Smooth muscle cell (in vitro differentiated cells): Measurements from ENCODE around the gene PHGDH. TPM values are rescaled to one million over a fixed set of nuclear protein-coding genes. Genes with fewer than 3 reads are reported as not detected.

Experiments
- DNase-seq: peaks from one replicate; lab custom pipeline; 2025; ENCODE audit not compliant: unreplicated experiment; lab: John Stamatoyannopoulos, UW
- H2AFZ ChIP-seq: fragments of 200-600 bp; sonication (generic); 2 replicates; pipeline ENCODE4 v1.6.0; 2016; ENCODE audit warnings: antibody characterized with exemption, low read depth, mild to moderate bottlenecking
- H3F3A ChIP-seq: fragments of 200-600 bp; sonication (generic); 2 replicates; pipeline ENCODE4 v1.6.0; 2017; ENCODE audit warnings: antibody characterized with exemption, low read depth
- H3K27ac ChIP-seq: fragments of 200-600 bp; sonication (generic); 2 replicates; pipeline ENCODE4 v1.5.1; 2016; ENCODE audit warnings: low read depth, mild to moderate bottlenecking
- H3K27me3 ChIP-seq: fragments of 200-600 bp; sonication (generic); 2 replicates; pipeline ENCODE4 v1.6.1; 2016; ENCODE audit warnings: low read depth, mild to moderate bottlenecking
- H3K36me3 ChIP-seq: fragments of 200-600 bp; sonication (generic); 2 replicates; pipeline ENCODE4 v1.5.1; 2016; ENCODE audit warnings: low read depth
- H3K4me1 ChIP-seq: fragments of 200-600 bp; sonication (generic); 2 replicates; pipeline ENCODE4 v1.5.1; 2016; ENCODE audit warnings: low read depth
- H3K4me2 ChIP-seq: fragments of 200-600 bp; sonication (generic); 2 replicates; pipeline ENCODE4 v1.6.0; 2016; ENCODE audit warnings: mild to moderate bottlenecking
- H3K4me3 ChIP-seq: fragments of 200-600 bp; sonication (generic); 2 replicates; pipeline ENCODE4 v1.5.1; 2016; ENCODE audit warnings: mild to moderate bottlenecking
- H3K79me2 ChIP-seq: fragments of 200-600 bp; sonication (generic); 2 replicates; pipeline ENCODE4 v1.6.0; 2016; ENCODE audit warnings: low read depth, mild to moderate bottlenecking
- H3K9ac ChIP-seq: fragments of 200-600 bp; sonication (generic); 2 replicates; pipeline ENCODE4 v1.6.0; 2016; ENCODE audit warnings: low read depth
- H3K9me3 ChIP-seq: fragments of 200-600 bp; sonication (generic); replicated peaks from 2 replicates; pipeline ENCODE4 v1.5.1; 2016; ENCODE audit warnings: low read depth
- H4K20me1 ChIP-seq: fragments of 200-600 bp; sonication (generic); 2 replicates; pipeline ENCODE4 v1.6.0; 2016; ENCODE audit warnings: low read depth
- CTCF ChIP-seq: fragments of 200-600 bp; sonication (generic); IDR thresholded peaks from 2 replicates; pipeline ENCODE4 v1.5.1; 2017; ENCODE audit warnings: borderline replicate concordance, mild to moderate bottlenecking, antibody characterized with exemption; ENCODE audit not compliant: insufficient read depth, poor library complexity, severe bottlenecking
- WGBS: methylation state at CpG from one replicate; pipeline ENCODE4 v1.1.7; 2016; ENCODE audit warnings: low lambda C conversion rate; 5-methylcytosine and 5-hydroxymethylcytosine counted together
- polyA plus RNA-seq: library from polyadenylated mRNA; unstranded; fragments of >200 nt; fragmentation: Nextera tagmentation; extraction: Ambion mirVana; gene quantifications from 2 replicates; pipeline ENCODE4 v1.2.1, GENCODE V29; 2016
- total RNA-seq: library from RNA; depleted of rRNA; stranded (reverse); fragments of >200 nt; gene quantifications from 2 replicates; pipeline ENCODE4 v1.2.3, GENCODE V29; 2014

Gene PHGDH
- total and polyA plus RNA-seq, 2 experiments from 2014 or later: 93.2 to 134 TPM

- WGBS: 50% methylated on average over 8 of the region's 8 CpGs
- H2AFZ ChIP-seq: no peak overlapping the region
- H4K20me1 ChIP-seq: peaks cover 61% of the 10 kb centered on the region
- H3K36me3 ChIP-seq: no peaks in the 10 kb centered on the region
- DNase-seq: no peak
- no peaks in the 10 kb centered on the region for H3K9me3 ChIP-seq
- peak overlapping the region; percentile 92 for H3K27ac ChIP-seq
- H3K4me2 ChIP-seq: peak overlapping the region; percentile 96
- H3K27me3 ChIP-seq: no peaks in the 10 kb centered on the region
- H3K9ac ChIP-seq: no peak overlapping the region
- H3K4me3 ChIP-seq: peak overlapping the region; percentile 86
- no peak for TF ChIP-seq CTCF
- H3F3A ChIP-seq: peaks cover 11% of the 10 kb centered on the region
- H3K79me2 ChIP-seq: peaks cover 65% of the 10 kb centered on the region
- H3K4me1 ChIP-seq: peaks cover 31% of the 10 kb centered on the region
Observed at GRCh38 chr1:119714583-119714982, 2.8 kb downstream of the PHGDH start.

GRCh38 chr1:119715542-119715941, 3.8 kb downstream of the PHGDH start:
- WGBS: 21% methylated on average over 5 of the region's 5 CpGs
- H3K79me2 ChIP-seq: peaks cover 75% of the 10 kb centered on the region
- peak overlapping the region; percentile 96 for H3K4me2 ChIP-seq
- H3K9me3 ChIP-seq: no peaks in the 10 kb centered on the region
- H3K4me3 ChIP-seq: peak overlapping the region; percentile 86
- TF ChIP-seq CTCF: no peak
- H3F3A ChIP-seq: peaks cover 11% of the 10 kb centered on the region
- H3K4me1 ChIP-seq: peaks cover 31% of the 10 kb centered on the region
- peaks cover 70% of the 10 kb centered on the region for H4K20me1 ChIP-seq
- H3K9ac ChIP-seq: peak overlapping the region; percentile 9
- DNase-seq: no peak
- H3K36me3 ChIP-seq: no peaks in the 10 kb centered on the region
- no peaks in the 10 kb centered on the region for H3K27me3 ChIP-seq
- peak overlapping the region; percentile 92 for H3K27ac ChIP-seq
- H2AFZ ChIP-seq: no peak overlapping the region

GRCh38 chr1:119718409-119718808, 6.7 kb downstream of the PHGDH start:
- Histone ChIP-seq H3F3A (peaks cover 3% of the 10 kb centered on the region), H3K9me3 (no peaks in the 10 kb centered on the region), H3K9ac (no peak overlapping the region), H3K27me3 (no peaks in the 10 kb centered on the region), H2AFZ (no peak overlapping the region), H4K20me1 (peaks cover 92% of the 10 kb centered on the region), H3K27ac (no peak overlapping the region), H3K4me2 (no peak overlapping the region), H3K79me2 (peaks cover 91% of the 10 kb centered on the region), H3K36me3 (peaks cover 6% of the 10 kb centered on the region), H3K4me1 (peaks cover 24% of the 10 kb centered on the region), H3K4me3 (no peak overlapping the region)
- TF ChIP-seq CTCF: no peak
- no peak for DNase-seq

- Histone ChIP-seq H3F3A (no peaks in the 10 kb centered on the region), H3K9ac (no peak overlapping the region), H3K9me3 (no peaks in the 10 kb centered on the region), H4K20me1 (peaks cover 92% of the 10 kb centered on the region), H3K79me2 (peaks cover 90% of the 10 kb centered on the region), H2AFZ (no peak overlapping the region), H3K4me3 (no peak overlapping the region), H3K27me3 (no peaks in the 10 kb centered on the region), H3K36me3 (peaks cover 6% of the 10 kb centered on the region), H3K27ac (no peak overlapping the region), H3K4me2 (no peak overlapping the region), H3K4me1 (peaks cover 18% of the 10 kb centered on the region)
- no peak for DNase-seq
- 94% methylated on average over 3 of the region's 3 CpGs for WGBS
- TF ChIP-seq CTCF: no peak
Observed at GRCh38 chr1:119718972-119719371, 7.2 kb downstream of the PHGDH start.
